Cardiac muscle cell (in vitro differentiated cells and primary cell): ENCODE measurements around the gene FAM78B. TPM values are rescaled to one million over a fixed set of nuclear protein-coding genes. Genes with fewer than 3 reads are reported as not detected.
A peak's percentile ranks its signal among the peaks of the same experiment; 100 is the strongest.

Source experiments
- DNase-seq, 2 donors: peaks; one replicate each; pipeline versions ENCODE4 v3.0.0 to v3.0.0-alpha.2; 2010 to 2017; ENCODE audit warnings: low read depth in 1 of 2, low spot score in 1 of 2
- H3K27ac ChIP-seq: fragments of 200-600 bp; sonication (generic); 2 replicates; pipeline ENCODE4 v1.5.1; 2016
- H3K27me3 ChIP-seq: fragments of 200-600 bp; sonication (generic); 2 replicates; pipeline ENCODE4 v1.6.0; 2016; ENCODE audit warnings: control low read depth
- H3K36me3 ChIP-seq: fragments of 200-600 bp; sonication (generic); 2 replicates; pipeline ENCODE4 v1.5.1; 2016; ENCODE audit warnings: control low read depth
- H3K4me1 ChIP-seq: fragments of 200-600 bp; sonication (generic); 2 replicates; pipeline ENCODE4 v1.8.1; 2017; ENCODE audit warnings: low read depth, mild to moderate bottlenecking, mixed run types
- H3K4me3 ChIP-seq: fragments of 200-600 bp; sonication (generic); 2 replicates; pipeline ENCODE4 v1.5.1; 2016; ENCODE audit warnings: mild to moderate bottlenecking
- H3K9me3 ChIP-seq: fragments of 200-600 bp; sonication (generic); 2 replicates; pipeline ENCODE4 v1.5.1; 2017; ENCODE audit warnings: low read depth, mild to moderate bottlenecking, control low read depth
- polyA plus RNA-seq: library from polyadenylated mRNA; unstranded; fragments of >200 nt; fragmentation: Nextera tagmentation; extraction: Ambion mirVana; gene quantifications from 2 replicates; pipeline ENCODE4 v1.2.1, GENCODE V29; 2016
- total RNA-seq: library from RNA; depleted of rRNA; stranded (reverse); fragments of >200 nt; gene quantifications from 2 replicates; pipeline ENCODE4 v1.2.3, GENCODE V29; 2016
- TF ChIP-seq, protein P1 (sequence below): IDR thresholded peaks from 2 replicates; pipeline ENCODE4 v1.5.1; 2012; ENCODE audit warnings: low read depth, mild to moderate bottlenecking, low read length

Gene FAM78B
- total and polyA plus RNA-seq, 2 experiments from 2014 or later = 0.06 to 0.57 TPM

GRCh38 chr1:166193057-166193698, 26.4 kb upstream of the FAM78B start:
- TF ChIP-seq, protein P1, sequence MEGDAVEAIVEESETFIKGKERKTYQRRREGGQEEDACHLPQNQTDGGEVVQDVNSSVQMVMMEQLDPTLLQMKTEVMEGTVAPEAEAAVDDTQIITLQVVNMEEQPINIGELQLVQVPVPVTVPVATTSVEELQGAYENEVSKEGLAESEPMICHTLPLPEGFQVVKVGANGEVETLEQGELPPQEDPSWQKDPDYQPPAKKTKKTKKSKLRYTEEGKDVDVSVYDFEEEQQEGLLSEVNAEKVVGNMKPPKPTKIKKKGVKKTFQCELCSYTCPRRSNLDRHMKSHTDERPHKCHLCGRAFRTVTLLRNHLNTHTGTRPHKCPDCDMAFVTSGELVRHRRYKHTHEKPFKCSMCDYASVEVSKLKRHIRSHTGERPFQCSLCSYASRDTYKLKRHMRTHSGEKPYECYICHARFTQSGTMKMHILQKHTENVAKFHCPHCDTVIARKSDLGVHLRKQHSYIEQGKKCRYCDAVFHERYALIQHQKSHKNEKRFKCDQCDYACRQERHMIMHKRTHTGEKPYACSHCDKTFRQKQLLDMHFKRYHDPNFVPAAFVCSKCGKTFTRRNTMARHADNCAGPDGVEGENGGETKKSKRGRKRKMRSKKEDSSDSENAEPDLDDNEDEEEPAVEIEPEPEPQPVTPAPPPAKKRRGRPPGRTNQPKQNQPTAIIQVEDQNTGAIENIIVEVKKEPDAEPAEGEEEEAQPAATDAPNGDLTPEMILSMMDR = no peak
- H3K9me3 ChIP-seq = no peaks in the 10 kb centered on the region
- H3K27ac ChIP-seq = no peak overlapping the region
- H3K27me3 ChIP-seq = no peaks in the 10 kb centered on the region
- DNase-seq = peak in 1 of 2 donors; percentile 46
- H3K4me1 ChIP-seq = peaks cover 14% of the 10 kb centered on the region
- no peak overlapping the region for H3K4me3 ChIP-seq
- no peaks in the 10 kb centered on the region for H3K36me3 ChIP-seq

DNA sequence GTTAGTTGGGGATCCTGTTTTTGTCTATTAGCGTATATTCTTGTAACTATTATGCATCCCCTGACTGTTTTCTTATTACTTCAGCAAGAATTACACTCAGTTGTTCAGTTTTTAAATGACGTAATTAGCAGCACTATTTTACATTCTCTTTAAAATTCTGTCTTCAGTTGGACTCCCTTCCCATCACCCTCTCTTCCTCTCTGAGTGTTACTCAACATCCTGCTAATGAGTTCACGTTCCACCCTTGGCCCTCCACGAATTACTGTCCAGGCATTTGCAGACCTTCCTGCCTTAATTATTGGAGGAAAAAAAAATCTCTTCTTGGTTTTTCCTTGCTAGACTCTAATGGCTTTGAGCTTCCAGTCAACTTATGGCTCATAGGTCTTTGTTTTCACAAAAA, 23.6 kb upstream of the FAM78B start:
- H3K27me3 ChIP-seq = no peaks in the 10 kb centered on the region
- DNase-seq = no peak
- TF ChIP-seq, protein P1 = no peak

DNA sequence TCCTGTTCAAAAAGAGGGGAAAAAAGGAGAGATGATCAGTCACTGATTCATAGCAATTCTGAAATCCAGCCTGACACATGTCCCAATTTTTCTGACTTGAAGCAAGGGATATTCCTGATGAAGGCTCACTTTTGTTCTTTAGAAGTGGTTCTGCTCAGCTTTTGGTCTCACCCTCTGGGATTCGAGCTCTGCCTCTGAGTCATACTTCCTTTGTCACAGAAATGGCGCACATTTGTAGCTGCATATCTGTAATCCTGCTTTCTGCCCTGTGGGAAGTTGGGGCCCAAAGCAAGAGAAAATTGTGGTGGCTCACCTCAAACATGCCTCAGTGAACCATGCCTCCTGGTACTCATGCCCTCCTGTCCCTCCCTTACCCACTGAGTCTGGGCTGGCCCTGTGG, 22.3 kb upstream of the FAM78B start:
- no peaks in the 10 kb centered on the region for H3K9me3 ChIP-seq
- no peaks in the 10 kb centered on the region for H3K27me3 ChIP-seq
- no peak overlapping the region for H3K4me3 ChIP-seq
- DNase-seq = no peak
- H3K36me3 ChIP-seq = no peaks in the 10 kb centered on the region
- H3K27ac ChIP-seq = no peak overlapping the region
- H3K4me1 ChIP-seq = no peaks in the 10 kb centered on the region
- TF ChIP-seq, protein P1 = no peak

More for the DNA sequence above, 23.6 kb upstream of the FAM78B start:
- Histone ChIP-seq H3K4me1 (no peaks in the 10 kb centered on the region), H3K4me3 (no peak overlapping the region), H3K36me3 (no peaks in the 10 kb centered on the region), H3K9me3 (no peaks in the 10 kb centered on the region), H3K27ac (no peak overlapping the region)

DNA sequence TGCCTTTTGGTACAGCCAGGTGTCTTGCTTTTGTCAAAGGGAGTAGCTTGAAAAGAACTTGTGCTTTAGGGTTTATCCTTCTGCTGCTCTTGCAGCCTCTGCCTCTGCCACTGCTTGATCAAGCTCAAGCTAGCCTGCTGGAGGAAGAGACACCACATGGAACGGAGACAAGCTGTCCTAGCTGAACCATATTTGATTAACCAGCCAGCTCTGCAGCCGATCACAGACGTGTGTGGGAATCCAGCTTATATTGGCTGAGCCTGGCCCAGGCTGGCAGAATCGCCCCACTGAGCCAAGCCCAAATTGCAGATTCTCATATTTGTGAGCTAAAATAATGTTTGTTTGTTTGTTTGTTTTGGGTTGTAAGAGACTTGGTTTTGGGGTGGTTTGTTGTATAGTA, 18.7 kb upstream of the FAM78B start:
- Histone ChIP-seq H3K4me3 (no peak overlapping the region), H3K4me1 (no peaks in the 10 kb centered on the region), H3K36me3 (no peaks in the 10 kb centered on the region), H3K27ac (no peak overlapping the region), H3K9me3 (no peaks in the 10 kb centered on the region), H3K27me3 (no peaks in the 10 kb centered on the region)
- no peak for DNase-seq
- TF ChIP-seq, protein P1 = no peak

DNA sequence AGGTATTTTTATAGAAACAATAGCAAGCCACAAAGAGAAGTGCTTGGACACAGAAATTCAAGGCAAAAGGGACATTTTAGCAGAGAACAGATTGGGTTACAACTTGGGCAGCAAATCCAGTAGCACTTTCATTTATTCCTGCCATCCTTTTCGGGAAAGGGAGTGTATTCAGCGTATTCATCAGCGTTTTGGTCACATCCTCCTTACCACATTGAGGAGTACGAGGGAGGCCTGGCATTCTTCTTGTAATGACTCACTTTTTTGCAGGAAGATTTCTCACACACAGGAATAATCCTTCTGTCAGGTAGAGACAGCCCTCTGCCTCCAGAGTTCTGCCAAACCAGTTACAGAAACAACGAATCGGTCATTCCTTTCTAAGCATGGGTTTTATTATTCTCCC, 18.1 kb upstream of the FAM78B start:
- peak in 1 of 2 donors; percentile 21 for DNase-seq
- Histone ChIP-seq H3K9me3 (no peaks in the 10 kb centered on the region), H3K27me3 (no peaks in the 10 kb centered on the region), H3K27ac (no peak overlapping the region), H3K36me3 (no peaks in the 10 kb centered on the region), H3K4me1 (no peaks in the 10 kb centered on the region), H3K4me3 (no peak overlapping the region)
- TF ChIP-seq, protein P1 = no peak
